H9 (cell line): Measurements from ENCODE around the gene CTCFL. TPM values are rescaled to one million over a fixed set of nuclear protein-coding genes. Genes with fewer than 3 reads are reported as not detected.

Experiments used
- DNase-seq: peaks from one replicate; pipeline ENCODE4 v3.0.0-alpha.2; 2017
- H2AFZ ChIP-seq: one replicate; pipeline ENCODE4 v1.6.1; 2013; ENCODE audit warnings: mild to moderate bottlenecking, low read length, control low read depth, moderate library complexity
- H2AK5ac ChIP-seq: 2 replicates; pipeline ENCODE4 v1.6.1; 2013; ENCODE audit warnings: low read length, control low read depth, mixed read lengths; ENCODE audit not compliant: insufficient read length
- H2BK120ac ChIP-seq: one replicate; pipeline ENCODE4 v1.6.1; 2013; ENCODE audit warnings: low read depth, mild to moderate bottlenecking, low read length, control low read depth, inconsistent platforms; ENCODE audit not compliant: poor library complexity, severe bottlenecking
- H2BK12ac ChIP-seq: 2 replicates; pipeline ENCODE4 v1.6.1; 2013; ENCODE audit warnings: low read length, control low read depth, mixed read lengths, low read depth; ENCODE audit not compliant: insufficient read length
- H2BK15ac ChIP-seq: 2 replicates; pipeline ENCODE4 v1.6.1; 2013; ENCODE audit warnings: low read depth, low read length, control low read depth
- H2BK20ac ChIP-seq: one replicate; pipeline ENCODE4 v1.6.1; 2013; ENCODE audit warnings: low read depth, mild to moderate bottlenecking, low read length, control low read depth, inconsistent platforms; ENCODE audit not compliant: poor library complexity, severe bottlenecking
- H2BK5ac ChIP-seq: 2 replicates; pipeline ENCODE4 v1.6.1; 2013; ENCODE audit warnings: low read length, control low read depth, mixed read lengths; ENCODE audit not compliant: insufficient read length
- H3K14ac ChIP-seq: 2 replicates; pipeline ENCODE4 v1.6.1; 2013; ENCODE audit warnings: low read length, control low read depth; ENCODE audit not compliant: insufficient read depth
- H3K18ac ChIP-seq: 2 replicates; pipeline ENCODE4 v1.6.1; 2013; ENCODE audit warnings: low read depth, mild to moderate bottlenecking, mixed read lengths, low read length, control low read depth; ENCODE audit not compliant: insufficient read length
- H3K23ac ChIP-seq: 2 replicates; pipeline ENCODE4 v1.6.1; 2013; ENCODE audit warnings: low read length, control low read depth, mixed read lengths, low read depth; ENCODE audit not compliant: insufficient read length
- H3K23me2 ChIP-seq: 2 replicates; pipeline ENCODE4 v1.6.1; 2013; ENCODE audit warnings: low read depth, mild to moderate bottlenecking, mixed read lengths, low read length, control low read depth; ENCODE audit not compliant: insufficient read length, poor library complexity, severe bottlenecking
- H3K27ac ChIP-seq: 2 replicates; pipeline ENCODE4 v1.5.1; 2013; ENCODE audit warnings: low read length, control low read depth, mixed read lengths, low read depth; ENCODE audit not compliant: insufficient read length
- H3K27me3 ChIP-seq: 2 replicates; pipeline ENCODE4 v1.6.1; 2013; ENCODE audit warnings: low read length, control low read depth, inconsistent platforms; ENCODE audit not compliant: insufficient read depth
- H3K4ac ChIP-seq: 2 replicates; pipeline ENCODE4 v1.6.1; 2013; ENCODE audit warnings: low read depth, mild to moderate bottlenecking, control low read depth, inconsistent platforms, low read length, moderate library complexity
- H3K4me1 ChIP-seq: 2 replicates; pipeline ENCODE4 v1.6.1; 2013; ENCODE audit warnings: low read length, control low read depth, inconsistent platforms; ENCODE audit not compliant: insufficient read depth
- H3K4me2 ChIP-seq: 2 replicates; pipeline ENCODE4 v1.6.1; 2013; ENCODE audit warnings: low read length, control low read depth, mixed read lengths; ENCODE audit not compliant: insufficient read length, insufficient read depth
- H3K56ac ChIP-seq: 2 replicates; pipeline ENCODE4 v1.6.1; 2013; ENCODE audit warnings: low read depth, mild to moderate bottlenecking, mixed read lengths, low read length, control low read depth; ENCODE audit not compliant: insufficient read length
- H3K79me1 ChIP-seq: 2 replicates; pipeline ENCODE4 v1.6.1; 2013; ENCODE audit warnings: low read depth, mild to moderate bottlenecking, moderate library complexity, low read length, control low read depth, inconsistent platforms; ENCODE audit not compliant: insufficient read depth, poor library complexity, severe bottlenecking
- H3K79me2 ChIP-seq: 2 replicates; pipeline ENCODE4 v1.6.1; 2013; ENCODE audit warnings: low read length, control low read depth, inconsistent platforms; ENCODE audit not compliant: insufficient read depth
- H3K9ac ChIP-seq: 2 replicates; pipeline ENCODE4 v1.6.1; 2013; ENCODE audit warnings: low read length, control low read depth, mixed read lengths; ENCODE audit not compliant: insufficient read length; ENCODE audit errors: extremely low read depth
- H3K9me3 ChIP-seq: one replicate; pipeline ENCODE4 v1.6.1; 2013; ENCODE audit warnings: low read depth, low read length, inconsistent platforms; ENCODE audit not compliant: control insufficient read depth
- H3T11ph ChIP-seq: one replicate; pipeline ENCODE4 v1.6.1; 2013; ENCODE audit warnings: mild to moderate bottlenecking, low read length, control low read depth, inconsistent platforms
- H4K20me1 ChIP-seq: one replicate; pipeline ENCODE4 v1.6.1; 2013; ENCODE audit not compliant: control insufficient read depth, insufficient read length, insufficient read depth
- H4K5ac ChIP-seq: 2 replicates; pipeline ENCODE4 v1.6.1; 2013; ENCODE audit warnings: low read depth, mild to moderate bottlenecking, mixed read lengths, low read length, control low read depth; ENCODE audit not compliant: insufficient read length
- H4K8ac ChIP-seq: replicated peaks from 2 replicates; pipeline ENCODE4 v1.6.1; 2013; ENCODE audit warnings: low read length, control low read depth, mixed read lengths, low read depth; ENCODE audit not compliant: insufficient read length
- H4K91ac ChIP-seq: 2 replicates; pipeline ENCODE4 v1.6.1; 2013; ENCODE audit warnings: low read depth, mild to moderate bottlenecking, moderate library complexity, mixed read lengths, low read length, control low read depth; ENCODE audit not compliant: insufficient read length
- H3K27ac Mint-ChIP-seq, 3 experiments: 2 replicates in 2 of 3; 3 replicates in 1 of 3; pipeline ENCODE4 v1.8.0; 2020 to 2021; ENCODE audit warnings: mixed read lengths in 3 of 3, mild to moderate bottlenecking in 1 of 3, moderate library complexity in 1 of 3
- H3K27me3 Mint-ChIP-seq: 2 replicates; pipeline ENCODE4 v1.8.0; 2021; ENCODE audit warnings: low read depth, mild to moderate bottlenecking, moderate library complexity, mixed read lengths
- H3K36me3 Mint-ChIP-seq, 3 experiments: 2 replicates in 2 of 3; 3 replicates in 1 of 3; pipeline ENCODE4 v1.8.0; 2020 to 2021; ENCODE audit warnings: low read depth in 3 of 3, mixed read lengths in 3 of 3; ENCODE audit not compliant: insufficient read depth in 1 of 3
- H3K4me1 Mint-ChIP-seq, 2 experiments: 2 replicates each; pipeline ENCODE4 v1.8.0; 2020; ENCODE audit warnings: mixed read lengths in 2 of 2
- H3K4me3 Mint-ChIP-seq, 2 experiments: 2 replicates in 1 of 2; 3 replicates in 1 of 2; pipeline ENCODE4 v1.8.0; 2020 to 2021; ENCODE audit warnings: mild to moderate bottlenecking in 2 of 2, mixed read lengths in 2 of 2, moderate library complexity in 1 of 2
- H3K9me3 Mint-ChIP-seq, 2 experiments: 2 replicates in 1 of 2; 3 replicates in 1 of 2; pipeline ENCODE4 v1.8.0; 2020; ENCODE audit warnings: mild to moderate bottlenecking in 2 of 2, mixed read lengths in 2 of 2, moderate library complexity in 1 of 2
- CTCF ChIP-seq: fragments of 200-600 bp; sonication (generic); conservative IDR thresholded peaks from 3 replicates; pipeline ENCODE4 v1.8.0; 2021; ENCODE audit warnings: antibody characterized with exemption, mild to moderate bottlenecking
- WGBS: extraction: QIAGEN DNeasy Blood & Tissue Kit; methylation state at CpG from one replicate; pipeline ENCODE4 v1.1.7; 2013; ENCODE audit warnings: missing lambda C conversion rate, low lambda C conversion rate, mixed read lengths; ENCODE audit not compliant: insufficient read length; ENCODE audit errors: extremely low coverage; 5-methylcytosine and 5-hydroxymethylcytosine counted together
- total RNA-seq: library from RNA; stranded (reverse); gene quantifications from 2 replicates; pipeline ENCODE4 v1.2.1, GENCODE V29; 2021

The CTCFL gene
- total RNA-seq, 1 experiment from 2014 or later: 0.90 TPM

DNA sequence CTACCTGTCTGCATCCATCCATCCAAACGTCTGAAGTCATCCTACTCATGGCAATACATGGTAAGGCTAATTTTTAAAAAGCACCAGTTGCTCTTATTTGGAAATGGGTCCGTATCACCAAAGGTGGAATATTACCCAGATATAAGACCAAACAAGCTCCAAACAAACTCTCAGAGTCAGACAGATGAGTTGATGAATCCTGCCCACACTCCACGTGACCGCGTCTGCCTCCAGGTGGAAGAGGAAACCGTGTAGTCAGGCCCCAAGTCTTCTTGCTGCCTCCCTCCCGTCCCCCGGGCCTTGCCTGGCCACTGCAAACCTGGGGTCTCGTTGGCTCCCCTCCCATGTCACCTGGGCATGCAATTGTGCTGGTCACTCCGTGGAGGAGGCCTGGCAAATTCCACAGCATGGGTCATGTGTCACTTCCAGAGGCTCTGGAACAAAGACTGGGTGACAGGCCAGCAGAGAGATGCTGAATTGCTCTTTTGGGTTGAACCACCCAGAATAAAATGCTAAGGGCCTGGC is 31.8 kb downstream of the CTCFL start:
- Histone ChIP-seq H3K18ac (no peak overlapping the region), H3K23ac (no peak overlapping the region), H3K9me3 (no peaks in the 10 kb centered on the region), H3K9ac (no peak overlapping the region), H3K79me1 (no peaks in the 10 kb centered on the region), H2AK5ac (no peak overlapping the region), H3K14ac (no peak overlapping the region), H4K20me1 (no peaks in the 10 kb centered on the region), H3K27me3 (no peaks in the 10 kb centered on the region), H3K23me2 (no peaks in the 10 kb centered on the region), H4K91ac (no peak overlapping the region), H2BK5ac (no peak overlapping the region), H2BK15ac (no peak overlapping the region), H3K79me2 (no peaks in the 10 kb centered on the region), H3K27ac (no peak overlapping the region), H3T11ph (no peak overlapping the region), H4K5ac (no peak overlapping the region), H2BK20ac (no peak overlapping the region), H2BK12ac (no peak overlapping the region), H2AFZ (no peak overlapping the region), H3K4ac (no peak overlapping the region), H3K4me2 (no peak overlapping the region), H3K4me1 (0 out of 2 replicates have a peak, but pooled peaks cover 2% of the 10 kb centered on the region), H4K8ac (no peak overlapping the region), H2BK120ac (no peak overlapping the region), H3K56ac (no peak overlapping the region)
- no peaks in the 10 kb centered on the region for H3K36me3 Mint-ChIP-seq
- H3K27me3 Mint-ChIP-seq: peaks cover 3% of the 10 kb centered on the region; the same call in 1 of the 2 replicates
- no peaks in the 10 kb centered on the region; a peak in 1 of 5 replicates for H3K9me3 Mint-ChIP-seq
- peaks cover 8 to 23% of the 10 kb centered on the region in 2 experiments for H3K4me1 Mint-ChIP-seq
- no CpG with 5 or more reads among the region's 10 CpGs for WGBS
- no peak overlapping the region for H3K27ac Mint-ChIP-seq
- no peak overlapping the region for H3K4me3 Mint-ChIP-seq
- no peak for DNase-seq
- no peak for TF ChIP-seq CTCF
